ENCODE measurements around the gene DGLUCY.

Gene DGLUCY

DNA sequence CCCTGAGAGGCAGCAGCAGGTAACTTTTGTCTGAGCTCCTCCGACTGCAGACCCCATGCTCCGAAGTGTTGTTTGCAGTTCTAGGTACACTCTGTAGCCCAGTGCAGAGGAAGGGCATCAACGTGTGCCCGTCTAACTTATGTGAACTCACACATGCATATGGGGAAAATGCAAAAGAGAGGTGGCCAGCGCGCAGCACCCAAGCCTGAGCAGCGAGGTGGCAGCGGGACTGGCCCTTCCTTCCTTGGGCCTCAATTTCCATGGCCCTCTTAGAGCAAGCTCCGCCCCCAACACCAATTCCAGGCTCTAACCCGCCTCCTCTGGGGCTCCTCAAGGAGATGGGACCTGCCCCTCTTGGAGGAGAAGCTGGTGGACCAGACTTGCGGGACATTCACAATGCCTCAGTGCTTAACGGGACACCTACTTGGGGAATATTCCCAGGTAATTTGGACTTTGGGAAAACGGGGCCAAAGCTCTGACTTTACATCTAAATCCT is 102.9 kb downstream of the DGLUCY start:
- no peak for DNase-seq

DNA sequence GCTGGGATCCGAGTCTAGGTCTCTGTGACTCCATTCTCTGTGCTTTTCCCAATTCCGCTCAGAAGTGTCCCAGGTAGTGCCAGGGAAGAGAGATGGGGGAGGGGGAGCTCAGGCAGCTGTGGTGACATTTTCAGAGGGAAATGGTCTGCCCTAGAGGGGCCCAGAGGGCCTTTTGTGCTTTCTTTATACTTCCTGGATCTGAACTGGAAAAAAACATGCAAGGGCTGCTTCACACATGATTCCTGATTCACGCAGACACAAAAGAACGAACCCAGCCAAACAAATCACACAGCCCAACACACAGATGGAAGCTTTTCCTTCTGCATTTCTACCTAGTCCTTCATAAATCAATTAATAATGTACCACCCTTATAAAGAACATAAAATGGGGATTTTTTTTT is 104.1 kb downstream of the DGLUCY start:
- no peak for DNase-seq

DNA sequence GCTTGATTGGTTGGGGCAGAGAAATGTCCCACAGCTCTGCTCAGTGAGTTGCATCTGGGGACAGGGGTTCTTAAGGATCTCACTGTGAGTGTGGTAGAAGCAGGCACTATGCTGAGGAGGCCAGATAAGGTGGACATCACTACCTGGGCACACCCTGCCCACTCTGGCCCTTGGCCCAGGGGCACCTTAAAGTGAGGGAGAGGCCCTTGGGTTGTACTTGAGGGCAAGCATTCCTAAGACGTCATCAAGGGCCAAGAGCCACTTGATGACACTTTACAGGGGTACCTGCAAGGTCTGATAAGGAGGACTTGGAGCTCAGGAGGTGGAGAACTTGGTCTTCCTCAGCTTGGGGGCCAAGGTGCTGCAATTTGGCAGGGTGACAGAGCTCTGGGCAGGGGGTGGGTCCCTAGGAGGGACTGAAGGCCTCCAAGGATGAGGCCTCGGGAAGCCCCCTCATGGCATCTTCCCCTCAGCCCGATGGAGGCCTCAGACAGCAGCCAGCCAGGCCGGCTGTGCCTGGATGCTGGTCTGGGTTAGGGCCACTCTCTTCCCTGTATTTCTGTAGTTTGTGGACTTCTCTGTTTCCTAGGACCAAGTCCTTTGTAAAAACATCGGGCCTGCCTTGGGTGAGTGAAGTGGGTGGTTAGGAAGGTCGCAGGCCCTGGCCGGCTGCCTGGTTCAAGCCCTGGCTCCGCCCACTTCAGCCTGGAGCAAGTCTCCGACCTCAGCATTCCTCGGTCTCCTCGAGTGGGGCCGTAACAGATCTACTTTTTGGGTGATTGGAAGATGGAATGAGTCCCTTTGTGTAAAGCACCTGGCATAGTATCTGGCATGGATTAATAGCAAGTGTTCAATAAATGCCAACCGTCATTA is 105.9 kb downstream of the DGLUCY start:
- no peak for DNase-seq

DNA sequence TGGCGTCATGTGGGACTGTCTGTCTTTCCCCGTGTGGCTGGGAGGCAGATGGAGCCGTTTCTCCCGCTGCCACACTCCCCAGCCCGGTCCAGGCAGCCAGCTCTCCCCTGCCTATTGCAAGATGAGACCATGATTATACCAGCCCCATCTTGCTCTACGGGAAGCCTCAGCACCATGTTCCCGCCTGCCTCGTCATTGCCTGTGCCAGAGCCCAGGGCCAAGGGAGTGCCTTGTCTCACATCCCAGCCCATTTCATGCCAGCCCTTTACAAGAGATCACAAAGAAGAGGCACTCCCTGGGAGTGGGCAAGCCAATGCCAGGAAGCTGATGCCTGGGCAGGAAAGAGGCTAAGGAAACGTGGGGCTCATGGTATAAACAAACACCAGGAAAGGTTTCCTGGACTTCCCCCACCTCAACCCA is 106.7 kb downstream of the DGLUCY start:
- no peak for DNase-seq

DNA sequence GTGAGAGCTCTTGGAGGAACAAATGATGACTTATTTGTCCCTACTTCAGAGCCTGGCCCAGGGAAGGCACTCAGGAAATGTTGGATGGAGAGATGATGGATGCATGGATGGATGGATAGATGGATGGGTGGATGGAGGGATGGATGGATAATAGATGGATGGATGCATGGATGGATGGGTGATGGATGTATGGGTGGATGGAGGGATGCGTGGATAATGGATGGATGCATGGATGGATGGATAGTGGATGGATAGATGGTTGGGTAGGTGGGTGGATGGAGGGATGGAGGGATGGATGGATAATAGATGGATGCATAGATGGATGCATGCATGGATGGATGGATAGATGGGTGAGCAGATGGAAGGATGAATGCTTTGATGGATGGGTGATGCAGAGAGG is 107.4 kb downstream of the DGLUCY start:
- DNase-seq: no peak

DNA sequence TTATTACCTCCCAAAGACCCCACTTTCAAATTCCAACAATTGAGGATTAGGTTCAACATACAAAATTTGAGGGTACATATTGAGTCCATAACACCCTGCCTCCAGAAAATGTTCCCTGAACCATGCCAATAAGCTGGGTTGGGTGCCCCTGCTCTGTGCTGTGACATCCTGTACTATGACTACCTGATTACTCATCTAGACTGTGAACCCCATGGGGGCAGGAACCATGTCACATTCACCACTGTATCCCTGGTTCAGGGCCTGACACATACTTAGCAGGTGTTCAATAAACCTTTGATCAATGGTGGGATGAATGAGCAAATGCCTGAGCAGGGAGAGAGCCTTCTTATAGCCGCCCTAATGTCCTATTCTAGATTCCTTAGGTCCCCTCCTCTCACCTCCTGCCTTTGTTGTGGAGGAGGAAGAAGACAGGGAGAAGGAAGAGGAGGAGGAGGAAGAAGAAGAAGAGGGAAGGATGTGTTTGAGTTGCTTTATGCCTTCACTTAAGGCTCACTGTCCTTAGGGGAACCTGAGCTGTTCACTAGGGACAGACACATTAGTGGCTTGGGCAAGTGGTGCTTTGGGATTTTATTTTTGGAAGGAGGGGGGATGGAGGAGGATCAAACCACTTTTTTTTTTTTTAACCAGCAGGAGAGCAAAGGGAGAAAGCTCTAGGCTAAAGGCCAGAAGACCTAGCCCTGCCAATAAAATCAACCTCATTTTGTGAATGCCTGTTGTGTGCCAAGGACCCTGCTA is 109.3 kb downstream of the DGLUCY start:
- DNase-seq: peak; percentile 67

DNA sequence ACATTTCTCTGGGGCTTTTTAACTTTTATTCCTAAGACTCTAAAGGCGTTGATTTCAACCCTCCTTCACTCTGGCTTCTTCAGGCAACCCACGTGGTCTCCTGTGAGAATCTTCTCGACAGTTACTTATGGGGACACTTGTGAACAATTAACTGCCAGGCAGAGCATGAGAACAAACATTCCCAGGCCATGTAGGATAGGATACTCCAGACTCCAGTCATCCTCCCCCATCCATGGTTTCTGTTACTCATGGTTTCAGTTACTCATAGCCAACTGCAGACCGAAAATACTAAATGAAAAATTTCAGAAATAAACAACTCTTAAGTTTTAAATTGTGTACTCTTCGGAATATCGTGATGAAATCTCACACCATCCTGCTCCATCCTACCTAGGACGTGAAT is 111.2 kb downstream of the DGLUCY start:
- no peak for DNase-seq

DNA sequence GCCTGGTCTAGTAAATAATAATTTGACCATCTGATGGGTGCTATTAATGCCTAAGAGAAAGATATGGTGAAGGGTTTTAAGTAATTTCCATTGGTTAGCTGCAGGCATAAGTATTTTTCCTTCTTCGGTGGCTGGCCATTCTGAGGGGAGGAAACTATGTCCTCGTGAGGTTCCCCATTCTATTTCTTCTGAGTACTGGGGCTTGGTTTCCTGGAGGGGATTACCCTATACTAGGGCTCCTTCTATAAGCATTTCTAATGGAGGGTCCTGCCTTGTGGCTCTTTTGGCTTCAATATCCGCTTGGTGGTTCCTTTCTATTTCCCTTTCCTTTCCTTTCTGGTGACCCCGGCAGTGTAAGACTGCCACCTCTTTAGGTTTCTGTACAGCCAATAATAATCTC is 112.5 kb downstream of the DGLUCY start:
- peak; percentile 43 for DNase-seq

DNA sequence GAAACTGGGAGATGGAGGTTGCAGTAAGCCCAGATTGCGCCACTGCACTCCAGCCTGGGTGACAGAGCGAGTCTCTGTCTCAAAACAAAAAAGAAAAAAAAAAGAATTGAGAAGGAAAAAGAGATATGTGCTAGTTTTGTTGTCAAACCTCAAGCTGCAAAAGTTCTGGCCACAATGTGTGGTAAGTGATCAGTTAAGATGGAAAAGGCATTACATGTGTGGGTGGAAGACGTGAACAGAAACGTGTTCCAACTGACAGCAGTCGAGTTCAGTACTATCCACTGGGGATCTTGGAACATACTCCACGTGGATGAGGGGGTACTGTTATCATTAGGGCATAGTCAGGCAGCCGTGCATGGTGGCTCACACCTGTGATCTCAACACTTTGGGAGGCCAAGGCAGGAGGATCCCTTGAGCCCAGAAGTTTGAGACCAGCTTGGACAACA is 113.3 kb downstream of the DGLUCY start:
- DNase-seq: peak; percentile 84

DNA sequence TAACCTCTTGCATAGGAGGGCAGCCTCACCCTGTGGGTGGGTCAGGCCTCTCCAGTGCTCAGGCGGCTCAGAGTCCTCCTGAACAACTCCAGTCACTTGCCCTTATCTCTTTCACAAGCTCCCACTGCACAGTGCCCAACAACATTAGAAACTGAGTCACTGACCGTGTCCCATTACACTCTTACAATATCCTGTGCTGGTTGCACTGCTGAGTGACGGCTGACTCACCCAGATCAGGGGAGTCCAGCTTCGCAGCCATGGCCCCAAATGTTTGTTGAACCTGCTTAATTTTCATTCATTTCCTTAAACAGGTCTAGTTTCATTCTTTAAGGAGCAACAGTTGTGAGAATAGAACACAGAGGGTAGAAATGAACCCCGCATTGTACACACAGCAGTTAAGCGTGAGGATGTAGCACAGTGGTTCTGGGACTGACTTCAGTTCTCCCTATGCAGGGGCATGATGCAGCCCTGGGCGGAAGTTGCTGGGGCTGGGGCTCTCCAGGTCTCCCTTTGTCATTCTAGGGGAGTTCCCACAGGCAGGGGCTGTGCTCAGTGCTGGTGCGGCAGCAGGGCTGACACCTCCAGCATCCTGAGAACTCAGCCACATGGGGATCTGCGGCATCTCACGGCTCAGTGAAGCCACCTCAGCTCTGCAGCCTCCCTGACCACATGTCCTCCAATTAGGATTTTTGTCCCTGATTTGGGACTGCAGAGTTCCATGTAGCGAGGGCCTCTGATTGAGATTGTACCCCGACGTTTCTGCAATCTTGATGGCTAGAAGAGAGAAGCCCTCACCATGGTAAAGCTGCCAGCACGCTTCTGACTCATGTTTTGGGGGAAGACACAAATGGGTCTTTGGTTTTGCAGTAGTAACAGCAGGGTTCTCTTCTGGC is 114.5 kb downstream of the DGLUCY start:
- peak; percentile 97 for DNase-seq

DNA sequence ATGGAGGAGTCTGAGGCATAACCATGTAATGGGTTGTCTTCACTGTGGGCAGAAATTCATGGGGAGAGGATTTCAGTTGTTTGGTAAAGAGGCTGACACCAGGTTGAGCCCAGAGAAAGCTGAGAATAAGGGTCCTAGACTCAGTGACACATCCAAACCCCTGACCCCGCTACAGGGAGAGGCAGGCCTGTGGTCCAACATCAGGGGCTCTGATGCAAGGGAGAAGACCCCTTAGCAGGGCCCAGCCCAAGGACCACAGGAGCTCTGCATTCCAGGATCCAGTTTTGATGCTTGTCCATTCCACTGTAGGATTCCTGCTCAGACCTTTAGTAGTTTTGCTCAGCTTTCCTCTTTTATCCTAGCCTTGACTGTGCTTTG is 115.1 kb downstream of the DGLUCY start:
- no peak for DNase-seq

DNA sequence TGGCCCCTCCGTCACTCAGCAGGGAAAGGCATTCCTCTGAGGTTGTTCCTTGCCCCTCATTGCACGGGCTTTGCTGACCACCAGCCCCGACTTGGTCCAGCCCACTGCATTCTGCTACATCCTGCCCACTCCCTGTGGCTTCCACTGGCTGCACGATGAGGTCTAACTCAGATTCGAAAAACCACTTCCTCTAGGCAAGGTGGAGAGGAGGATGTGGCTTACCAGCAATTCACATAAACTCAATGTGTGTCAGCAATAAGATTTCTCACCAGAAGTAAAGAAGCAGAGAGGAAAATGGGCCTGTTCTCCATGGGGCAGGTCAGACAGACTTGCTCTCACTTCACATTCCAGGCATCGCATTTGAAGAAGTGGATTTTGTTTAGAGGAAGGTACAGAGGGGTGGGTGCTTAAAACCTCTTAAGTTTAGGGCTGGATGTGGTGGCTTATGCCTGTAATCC is 115.9 kb downstream of the DGLUCY start:
- peak; percentile 96 for DNase-seq

DNA sequence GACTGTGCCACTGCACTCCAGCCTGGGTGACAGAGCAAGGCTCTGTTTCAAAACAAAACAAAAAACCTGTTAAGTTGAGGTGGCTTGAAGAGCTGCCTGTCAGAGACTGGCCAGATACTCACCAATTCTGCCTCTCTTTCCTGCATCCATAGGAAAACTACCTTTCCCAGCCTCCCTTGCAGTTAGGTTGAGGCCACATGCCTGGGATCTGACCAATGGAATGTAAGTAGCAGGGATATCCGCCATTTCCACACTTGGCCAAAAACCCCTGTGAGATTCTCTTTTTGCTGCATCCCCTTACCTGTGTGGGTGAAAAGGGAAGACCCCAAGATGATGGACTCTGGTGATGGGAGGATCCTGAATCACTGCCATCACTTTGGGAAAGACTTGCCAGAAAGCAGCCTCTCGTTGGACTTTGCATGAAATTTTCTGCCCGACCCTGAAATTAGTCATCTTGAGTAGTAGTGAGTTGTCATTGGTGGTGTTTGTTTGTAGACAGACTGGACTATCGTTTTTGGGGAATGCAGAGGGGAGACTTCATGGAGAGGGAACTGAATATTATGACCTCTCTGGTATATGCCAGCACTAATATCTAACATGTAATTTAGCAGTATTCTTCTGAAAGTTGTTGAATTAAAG is 116.6 kb downstream of the DGLUCY start:
- peak; percentile 76 for DNase-seq

DNA sequence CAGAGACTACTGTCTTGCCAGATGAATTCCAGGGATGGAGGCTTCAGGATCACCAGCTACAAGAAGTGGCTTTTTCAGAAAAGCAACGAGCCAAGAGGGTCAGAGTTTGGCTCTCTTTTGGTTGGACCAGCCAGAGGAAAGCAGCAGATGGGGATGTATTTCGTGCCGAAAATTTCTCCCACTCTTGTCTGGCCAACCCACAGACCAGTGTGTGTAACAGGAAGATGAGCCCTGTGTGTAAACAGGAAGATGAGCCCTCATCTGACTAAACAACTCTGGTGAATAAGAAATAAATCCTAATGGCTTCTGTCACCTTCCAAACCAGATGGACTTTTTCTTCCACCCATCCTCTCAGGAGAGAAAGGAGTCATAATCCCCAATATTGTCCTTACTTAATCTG is 117.6 kb downstream of the DGLUCY start:
- DNase-seq: peak; percentile 60

DNA sequence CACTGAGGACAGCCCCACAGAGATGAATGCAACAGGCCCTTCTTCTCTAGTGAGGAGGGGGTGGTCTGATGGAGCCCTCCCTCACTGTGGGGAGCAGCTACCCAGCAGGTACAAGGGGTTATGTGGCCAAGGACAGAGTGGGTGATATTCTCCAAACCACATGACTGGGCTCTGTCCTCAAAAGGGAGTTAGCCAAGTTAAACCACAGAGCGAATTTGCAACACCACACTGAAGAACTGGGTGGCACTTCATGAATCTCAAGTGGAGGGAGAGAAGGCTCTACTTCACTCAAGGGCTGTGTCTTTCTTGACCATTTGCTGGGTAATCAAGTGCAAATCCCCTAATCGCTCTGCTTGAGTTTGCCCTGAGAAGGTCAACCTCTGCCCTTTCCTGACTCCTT is 118.2 kb downstream of the DGLUCY start:
- DNase-seq: no peak

DNA sequence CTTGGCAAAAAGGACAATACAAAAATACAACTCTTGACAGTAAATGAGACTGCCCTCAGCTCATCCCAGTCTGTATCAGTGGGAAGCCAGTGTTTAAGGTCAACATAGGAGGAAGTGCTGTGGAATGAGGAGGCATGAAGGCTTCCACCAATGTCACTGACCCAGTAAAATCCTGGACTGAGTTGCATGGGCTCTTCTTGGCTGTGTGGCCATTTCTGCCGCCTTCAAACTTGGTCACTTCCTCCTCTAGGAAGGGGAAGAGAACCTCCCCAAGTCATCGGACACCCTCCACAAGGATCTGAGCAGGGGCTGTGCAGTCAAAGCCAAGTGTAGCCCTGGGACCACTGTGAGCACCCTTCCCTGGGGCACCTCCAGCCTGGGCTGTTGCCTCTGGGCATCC is 118.7 kb downstream of the DGLUCY start:
- no peak for DNase-seq

DNA sequence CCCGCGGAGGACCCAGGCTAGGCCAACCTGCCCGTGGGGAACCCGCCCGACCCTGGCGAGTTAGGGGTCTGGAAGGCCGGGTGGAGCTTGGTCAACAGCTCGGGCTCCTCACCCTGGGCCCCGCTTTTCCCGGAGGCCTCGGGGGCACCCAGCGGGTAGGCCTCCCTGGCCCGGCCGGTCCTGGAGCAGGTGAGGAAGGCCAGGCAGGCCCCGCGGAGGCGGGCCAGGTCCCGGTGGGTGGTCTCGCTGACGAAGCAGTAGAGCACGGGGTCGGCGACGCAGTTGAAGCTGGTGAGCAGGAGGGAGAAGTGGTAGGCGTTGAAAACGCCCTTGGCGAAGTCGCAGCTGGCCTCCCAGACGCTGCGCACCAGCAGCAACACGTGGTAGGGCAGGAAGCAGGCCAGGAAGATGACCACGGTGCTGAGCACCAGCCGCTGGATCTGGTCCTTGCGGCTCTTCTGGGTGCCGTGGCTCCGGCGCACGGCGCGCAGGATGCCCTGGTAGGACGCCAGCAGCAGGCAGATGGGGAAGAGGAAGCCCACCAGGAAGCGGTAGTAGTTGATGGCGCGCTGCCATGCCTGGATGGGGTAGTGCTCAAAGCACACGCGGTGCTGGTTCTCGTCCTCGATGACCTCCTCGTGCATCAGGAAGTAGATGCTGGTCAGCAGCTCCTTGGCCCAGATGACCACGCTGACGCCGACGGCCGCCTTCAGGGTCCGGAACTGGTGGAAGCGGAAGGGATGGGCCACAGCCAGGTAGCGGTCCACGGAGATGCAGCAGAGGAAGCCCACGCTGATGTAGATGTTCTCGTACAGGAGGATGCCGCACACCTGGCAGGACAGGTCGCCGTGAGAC is 120.3 kb downstream of the DGLUCY start:
- no peak for DNase-seq

DNA sequence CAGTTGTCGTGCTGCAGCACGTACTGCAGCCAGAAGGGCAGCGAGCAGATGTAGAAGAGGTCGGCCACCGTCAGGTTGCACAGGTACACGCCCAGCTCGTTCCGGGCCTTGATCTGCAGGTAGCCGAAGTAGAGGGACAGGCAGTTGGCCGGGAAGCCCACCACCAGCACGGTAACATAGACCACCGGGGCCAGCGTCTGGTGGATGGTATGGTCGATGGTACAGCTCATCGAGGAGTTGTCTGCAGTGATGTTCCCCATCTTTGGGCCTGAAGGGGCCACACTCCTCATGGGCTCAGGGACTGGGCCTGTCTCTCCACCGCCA is 120.9 kb downstream of the DGLUCY start:
- no peak for DNase-seq

DNA sequence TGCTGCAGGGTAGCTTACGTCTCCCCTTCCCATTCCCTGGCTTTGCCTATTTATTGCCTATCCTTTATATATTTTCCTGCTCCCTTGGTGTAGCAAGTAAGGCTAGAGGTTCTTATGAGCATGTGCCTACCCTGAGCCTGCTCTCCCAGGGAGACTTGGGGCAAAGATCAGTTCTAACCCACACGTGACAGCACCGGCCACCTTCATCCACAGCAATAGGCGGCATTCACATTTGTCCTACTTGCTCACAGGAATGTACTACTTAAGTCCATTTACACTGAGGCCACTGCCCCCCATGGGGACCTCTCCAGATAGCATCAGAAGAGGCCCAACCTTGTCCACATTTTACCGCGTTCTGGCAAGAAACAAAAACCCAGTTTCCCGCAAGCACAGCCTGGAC is 122.0 kb downstream of the DGLUCY start:
- DNase-seq: no peak

DNA sequence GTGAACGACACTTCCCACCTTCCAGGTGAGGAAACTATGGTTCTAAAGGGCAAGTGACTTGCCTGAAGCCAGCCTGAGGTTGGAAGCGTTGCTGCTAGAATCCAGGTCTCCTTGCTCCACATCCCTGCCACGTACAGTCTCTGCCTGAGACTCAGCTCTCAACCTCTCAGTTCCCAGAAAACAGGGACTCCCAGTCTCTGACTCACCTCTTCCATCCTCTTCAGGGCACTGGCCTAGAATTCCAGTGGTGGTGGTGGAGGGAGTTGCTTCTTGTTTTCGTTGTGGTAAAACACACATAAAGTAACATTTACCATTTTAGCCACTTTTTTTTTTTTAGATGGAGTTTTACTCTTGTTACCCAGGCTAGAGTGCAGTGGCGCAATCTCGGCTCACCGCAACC is 123.3 kb downstream of the DGLUCY start:
- no peak for DNase-seq

DNA sequence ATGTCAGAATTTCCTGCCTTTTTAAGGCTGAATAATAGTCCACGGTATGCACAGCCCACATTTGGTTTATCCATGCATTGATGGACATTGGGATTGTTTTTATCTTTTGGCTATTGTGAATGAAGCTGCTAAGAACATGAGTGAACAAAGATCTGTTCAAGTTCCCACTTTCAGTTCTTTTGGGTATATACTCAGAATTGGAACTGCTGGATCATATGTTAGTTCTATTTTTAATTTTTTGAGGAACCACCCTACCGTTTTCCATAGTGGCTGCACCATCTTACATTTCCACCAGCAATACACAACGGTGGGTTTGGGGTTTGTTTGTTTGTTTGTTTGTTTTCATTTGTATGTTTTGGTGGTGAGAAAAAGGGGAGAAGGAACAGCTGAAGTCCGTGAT is 124.2 kb downstream of the DGLUCY start:
- no peak for DNase-seq

DNA sequence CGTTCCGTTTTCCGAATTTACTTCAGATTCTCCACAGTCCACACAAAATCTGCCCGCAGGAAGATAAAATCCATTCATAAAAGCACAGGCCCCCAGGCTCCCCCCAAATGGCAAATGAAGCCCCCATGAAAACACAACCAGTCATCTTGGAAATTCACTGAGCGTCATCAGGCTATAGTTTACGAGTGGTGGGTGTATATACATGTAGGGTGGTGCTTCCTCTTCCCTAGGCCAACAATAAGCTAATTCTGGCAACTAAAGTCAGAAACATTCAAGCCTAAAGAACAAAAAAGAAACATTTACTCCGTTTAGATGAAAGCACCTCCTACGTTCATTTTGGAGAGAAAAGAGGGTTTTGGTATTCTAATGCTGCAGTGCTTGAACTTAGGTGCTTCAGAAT is 124.8 kb downstream of the DGLUCY start:
- DNase-seq: no peak
